GM12892 (cell line): Measurements from ENCODE around the gene DICER1.

Experiments used
- POLR2A ChIP-seq: IDR thresholded peaks from 2 replicates; pipeline ENCODE4 v1.6.1; 2011; ENCODE audit warnings: low read depth, low read length, control low read depth
- POLR2AphosphoS5 ChIP-seq: IDR thresholded peaks from 2 replicates; pipeline ENCODE4 v1.6.1; 2011; ENCODE audit warnings: low read depth, low read length, control low read depth
- TAF1 ChIP-seq: IDR thresholded peaks from 2 replicates; pipeline ENCODE4 v1.6.1; 2011; ENCODE audit warnings: low read depth, mild to moderate bottlenecking, control low read depth, low read length, borderline replicate concordance

GRCh38 chr14:95068521-95068920 lies 88.8 kb downstream of the DICER1 start:
- no peak for TF ChIP-seq POLR2A
- TF ChIP-seq POLR2AphosphoS5 = no peak
- TF ChIP-seq TAF1 = no peak
